ENCODE data around the gene WFDC2. TPM values are rescaled to one million over a fixed set of nuclear protein-coding genes. Genes with fewer than 3 reads are reported as not detected.

Gene WFDC2
- total and polyA plus RNA-seq, 2 donors = 430 TPM; not detected in 1

GRCh38 chr20:45489083-45489531 lies 19.6 kb downstream of the WFDC2 start:
- whole genome bisulfite sequencing = 49% methylated on average over 1 of the region's 1 CpG

GRCh38 chr20:45495501-45495941 lies 26.0 kb downstream of the WFDC2 start:
- 84% methylated on average over 1 of the region's 1 CpG for WGBS
- DNase-seq (ENCODE audit: extremely low spot score) = no peak

More at GRCh38 chr20:45489083-45489531, 19.6 kb downstream of the WFDC2 start:
- H3K4me1 ChIP-seq (ENCODE audit: insufficient read depth) = no peaks in the 10 kb centered on the region
- H3K36me3 ChIP-seq (ENCODE audit: insufficient read depth) = no peaks in the 10 kb centered on the region
- H3K27ac ChIP-seq (ENCODE audit: low read depth) = no peak overlapping the region
- DNase-seq (ENCODE audit: extremely low spot score) = no peak
- H3K4me3 ChIP-seq (ENCODE audit: low read depth, low read length) = no peak overlapping the region

GRCh38 chr20:45496166-45496565 lies 26.6 kb downstream of the WFDC2 start:
- no peaks in the 10 kb centered on the region for H3K36me3 ChIP-seq (ENCODE audit: insufficient read depth)
- no peaks in the 10 kb centered on the region for H3K4me1 ChIP-seq (ENCODE audit: insufficient read depth)
- no peak overlapping the region for H3K4me3 ChIP-seq (ENCODE audit: low read depth, low read length)
- no peak overlapping the region for H3K27ac ChIP-seq (ENCODE audit: low read depth)
- no peak for DNase-seq (ENCODE audit: extremely low spot score)
- WGBS = 69% methylated on average over 3 of the region's 3 CpGs

More at GRCh38 chr20:45495501-45495941, 26.0 kb downstream of the WFDC2 start:
- Histone ChIP-seq H3K4me1 (ENCODE audit: insufficient read depth) (no peaks in the 10 kb centered on the region), H3K27ac (ENCODE audit: low read depth) (no peak overlapping the region), H3K4me3 (ENCODE audit: low read depth, low read length) (no peak overlapping the region), H3K36me3 (ENCODE audit: insufficient read depth) (no peaks in the 10 kb centered on the region)

GRCh38 chr20:45497971-45498494 lies 28.5 kb downstream of the WFDC2 start:
- Histone ChIP-seq H3K36me3 (ENCODE audit: insufficient read depth) (no peaks in the 10 kb centered on the region), H3K4me1 (ENCODE audit: insufficient read depth) (no peaks in the 10 kb centered on the region), H3K27ac (ENCODE audit: low read depth) (no peak overlapping the region), H3K4me3 (ENCODE audit: low read depth, low read length) (no peak overlapping the region)
- DNase-seq (ENCODE audit: extremely low spot score) = no peak
- 75% methylated on average over 3 of the region's 3 CpGs for WGBS

- Histone ChIP-seq H3K27ac (ENCODE audit: low read depth) (no peak overlapping the region), H3K4me1 (ENCODE audit: insufficient read depth) (no peaks in the 10 kb centered on the region), H3K4me3 (ENCODE audit: low read depth, low read length) (no peak overlapping the region), H3K36me3 (ENCODE audit: insufficient read depth) (no peaks in the 10 kb centered on the region)
- 73% methylated on average over 6 of the region's 6 CpGs for WGBS
- DNase-seq (ENCODE audit: extremely low spot score) = no peak
These were observed 30.5 kb downstream of the WFDC2 start for GRCh38 chr20:45500022-45500421.

- WGBS = 37% methylated on average over 1 of the region's 1 CpG
These were observed 32.0 kb downstream of the WFDC2 start for GRCh38 chr20:45501600-45501999.

GRCh38 chr20:45502561-45502960 lies 33.0 kb downstream of the WFDC2 start:
- Histone ChIP-seq H3K36me3 (ENCODE audit: insufficient read depth) (no peaks in the 10 kb centered on the region), H3K4me3 (ENCODE audit: low read depth, low read length) (no peak overlapping the region), H3K27ac (ENCODE audit: low read depth) (no peak overlapping the region), H3K4me1 (ENCODE audit: insufficient read depth) (no peaks in the 10 kb centered on the region)
- WGBS = 54% methylated on average over 1 of the region's 1 CpG
- DNase-seq (ENCODE audit: extremely low spot score) = no peak

More at GRCh38 chr20:45501600-45501999, 32.0 kb downstream of the WFDC2 start:
- H3K27ac ChIP-seq (ENCODE audit: low read depth) = no peak overlapping the region
- H3K36me3 ChIP-seq (ENCODE audit: insufficient read depth) = no peaks in the 10 kb centered on the region
- no peaks in the 10 kb centered on the region for H3K4me1 ChIP-seq (ENCODE audit: insufficient read depth)
- no peak for DNase-seq (ENCODE audit: extremely low spot score)
- H3K4me3 ChIP-seq (ENCODE audit: low read depth, low read length) = no peak overlapping the region

- WGBS = 49% methylated on average over 2 of the region's 2 CpGs
- H3K27ac ChIP-seq (ENCODE audit: low read depth) = no peak overlapping the region
- no peaks in the 10 kb centered on the region for H3K4me1 ChIP-seq (ENCODE audit: insufficient read depth)
- H3K36me3 ChIP-seq (ENCODE audit: insufficient read depth) = no peaks in the 10 kb centered on the region
- H3K4me3 ChIP-seq (ENCODE audit: low read depth, low read length) = no peak overlapping the region
- DNase-seq (ENCODE audit: extremely low spot score) = no peak
These were observed 33.9 kb downstream of the WFDC2 start for GRCh38 chr20:45503403-45503802.

GRCh38 chr20:45506398-45506797 lies 36.8 kb downstream of the WFDC2 start:
- WGBS = 86% methylated on average over 2 of the region's 2 CpGs
- Histone ChIP-seq H3K4me3 (ENCODE audit: low read depth, low read length) (no peak overlapping the region), H3K36me3 (ENCODE audit: insufficient read depth) (no peaks in the 10 kb centered on the region), H3K27ac (ENCODE audit: low read depth) (no peak overlapping the region), H3K4me1 (ENCODE audit: insufficient read depth) (no peaks in the 10 kb centered on the region)
- DNase-seq (ENCODE audit: extremely low spot score) = no peak

- no peak overlapping the region for H3K4me3 ChIP-seq (ENCODE audit: low read depth, low read length)
- H3K36me3 ChIP-seq (ENCODE audit: insufficient read depth) = no peaks in the 10 kb centered on the region
- H3K4me1 ChIP-seq (ENCODE audit: insufficient read depth) = no peaks in the 10 kb centered on the region
- WGBS = 81% methylated on average over 5 of the region's 5 CpGs
- H3K27ac ChIP-seq (ENCODE audit: low read depth) = no peak overlapping the region
- no peak for DNase-seq (ENCODE audit: extremely low spot score)
These were observed 37.7 kb downstream of the WFDC2 start for GRCh38 chr20:45507011-45507820.

- WGBS = 73% methylated on average over 7 of the region's 7 CpGs
- Histone ChIP-seq H3K27ac (ENCODE audit: low read depth) (no peak overlapping the region), H3K4me1 (ENCODE audit: insufficient read depth) (no peaks in the 10 kb centered on the region), H3K4me3 (ENCODE audit: low read depth, low read length) (no peak overlapping the region), H3K36me3 (ENCODE audit: insufficient read depth) (no peaks in the 10 kb centered on the region)
- no peak for DNase-seq (ENCODE audit: extremely low spot score)
These were observed 38.7 kb downstream of the WFDC2 start for GRCh38 chr20:45508068-45508886.

- no peak overlapping the region for H3K27ac ChIP-seq (ENCODE audit: low read depth)
- no peak for DNase-seq (ENCODE audit: extremely low spot score)
- H3K4me3 ChIP-seq (ENCODE audit: low read depth, low read length) = no peak overlapping the region
- H3K4me1 ChIP-seq (ENCODE audit: insufficient read depth) = no peaks in the 10 kb centered on the region
- H3K36me3 ChIP-seq (ENCODE audit: insufficient read depth) = no peaks in the 10 kb centered on the region
- 59% methylated on average over 4 of the region's 4 CpGs for WGBS
These were observed 39.5 kb downstream of the WFDC2 start for GRCh38 chr20:45509091-45509490.

GRCh38 chr20:45510242-45510862 lies 40.8 kb downstream of the WFDC2 start:
- Histone ChIP-seq H3K27ac (ENCODE audit: low read depth) (no peak overlapping the region), H3K4me1 (ENCODE audit: insufficient read depth) (no peaks in the 10 kb centered on the region), H3K36me3 (ENCODE audit: insufficient read depth) (no peaks in the 10 kb centered on the region), H3K4me3 (ENCODE audit: low read depth, low read length) (no peak overlapping the region)
- 76% methylated on average over 5 of the region's 5 CpGs for WGBS
- no peak for DNase-seq (ENCODE audit: extremely low spot score)
